Measurements from ENCODE around the gene TECPR2. TPM values are rescaled to one million over a fixed set of nuclear protein-coding genes. Genes with fewer than 3 reads are reported as not detected.
A peak's percentile ranks its signal among the peaks of the same experiment; 100 is the strongest.

Gene TECPR2
- total and polyA plus RNA-seq, 2 of the 13 experiments (the other 11 are each of a cell fraction or from before 2014, with no cell fraction given), result 3.5 to 5.7 TPM

DNA sequence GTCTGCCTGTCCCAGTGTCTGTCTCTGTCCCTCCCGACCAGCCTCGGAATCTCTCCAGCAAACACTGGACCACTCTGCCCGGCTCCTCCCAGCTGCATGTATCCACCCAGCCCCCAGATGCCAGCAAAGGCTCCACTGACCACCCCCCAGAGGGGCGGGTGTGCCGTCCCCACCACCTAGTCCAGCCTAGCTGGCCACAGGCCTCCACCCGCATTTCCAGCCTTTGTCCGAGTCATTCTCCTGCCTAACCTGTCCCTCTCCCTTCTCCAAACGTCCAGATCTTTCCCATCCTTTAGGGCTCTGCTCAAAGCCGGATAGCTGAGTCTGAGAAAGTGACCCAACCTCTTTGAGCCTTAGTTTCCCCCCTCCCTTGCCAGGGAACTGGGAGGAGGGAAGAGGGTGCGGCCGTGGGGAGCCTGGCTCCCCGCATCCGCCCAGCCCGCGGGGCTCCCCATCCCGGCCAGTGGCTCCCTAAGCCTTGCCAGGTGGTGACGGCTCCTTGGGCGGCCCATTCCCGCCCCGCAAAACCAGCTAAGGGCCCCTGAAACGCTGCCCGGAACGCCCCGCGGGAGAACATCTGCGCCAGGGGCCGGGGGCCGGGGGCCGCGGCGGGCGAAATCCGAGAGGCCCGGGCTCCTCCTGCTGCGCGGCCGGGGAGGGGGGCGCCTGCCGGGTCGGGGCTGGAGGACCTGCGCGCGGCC is 181.5 kb downstream of the TECPR2 start (continued):
- TF ChIP-seq ZNF142 (CRISPR knock-in tag; IDR thresholded peaks at IDR 0.05) (peak; percentile 78; the same call in 1 of the 2 replicates), RBM39 (IDR thresholded peaks at IDR 0.05; ENCODE audit: low read depth, low read length, poor library complexity, severe bottlenecking) (peak; percentile 34), HNF4G (IDR thresholded peaks at IDR 0.05; ENCODE audit: borderline replicate concordance, low read depth, low read length) (0 out of 2 replicates have a peak, but pooled peaks have one; percentile 19), HNF4G (CRISPR knock-in tag; IDR thresholded peaks at IDR 0.05; ENCODE audit: borderline replicate concordance, low read depth) (no peak), ZNF296 (CRISPR knock-in tag; conservative IDR thresholded peaks at IDR 0.05) (0 out of 2 replicates have a peak, but pooled peaks have one; percentile 68), ZNF546 (CRISPR knock-in tag; conservative IDR thresholded peaks at IDR 0.05) (peak; percentile 7; the same call in 1 of the 2 replicates), ZNF292 (CRISPR knock-in tag; IDR thresholded peaks at IDR 0.05; ENCODE audit: borderline replicate concordance, low read depth) (peak; percentile 49; the same call in 1 of the 2 replicates), TEAD3 (CRISPR knock-in tag; optimal IDR thresholded peaks at IDR 0.05; ENCODE audit: borderline replicate concordance) (peak; percentile 38)
- TF ChIP-seq, protein P1, sequence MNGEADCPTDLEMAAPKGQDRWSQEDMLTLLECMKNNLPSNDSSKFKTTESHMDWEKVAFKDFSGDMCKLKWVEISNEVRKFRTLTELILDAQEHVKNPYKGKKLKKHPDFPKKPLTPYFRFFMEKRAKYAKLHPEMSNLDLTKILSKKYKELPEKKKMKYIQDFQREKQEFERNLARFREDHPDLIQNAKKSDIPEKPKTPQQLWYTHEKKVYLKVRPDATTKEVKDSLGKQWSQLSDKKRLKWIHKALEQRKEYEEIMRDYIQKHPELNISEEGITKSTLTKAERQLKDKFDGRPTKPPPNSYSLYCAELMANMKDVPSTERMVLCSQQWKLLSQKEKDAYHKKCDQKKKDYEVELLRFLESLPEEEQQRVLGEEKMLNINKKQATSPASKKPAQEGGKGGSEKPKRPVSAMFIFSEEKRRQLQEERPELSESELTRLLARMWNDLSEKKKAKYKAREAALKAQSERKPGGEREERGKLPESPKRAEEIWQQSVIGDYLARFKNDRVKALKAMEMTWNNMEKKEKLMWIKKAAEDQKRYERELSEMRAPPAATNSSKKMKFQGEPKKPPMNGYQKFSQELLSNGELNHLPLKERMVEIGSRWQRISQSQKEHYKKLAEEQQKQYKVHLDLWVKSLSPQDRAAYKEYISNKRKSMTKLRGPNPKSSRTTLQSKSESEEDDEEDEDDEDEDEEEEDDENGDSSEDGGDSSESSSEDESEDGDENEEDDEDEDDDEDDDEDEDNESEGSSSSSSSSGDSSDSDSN (CRISPR knock-in tag; IDR thresholded peaks at IDR 0.05), result peak; percentile 23
